ENCODE measurements around the gene CYSLTR1.
"Not testable (repeated sequence)": the region's sequence is repeated elsewhere in the genome, so short reads cannot be mapped to it uniquely, and the experiment has no call there.

Gene CYSLTR1

DNA sequence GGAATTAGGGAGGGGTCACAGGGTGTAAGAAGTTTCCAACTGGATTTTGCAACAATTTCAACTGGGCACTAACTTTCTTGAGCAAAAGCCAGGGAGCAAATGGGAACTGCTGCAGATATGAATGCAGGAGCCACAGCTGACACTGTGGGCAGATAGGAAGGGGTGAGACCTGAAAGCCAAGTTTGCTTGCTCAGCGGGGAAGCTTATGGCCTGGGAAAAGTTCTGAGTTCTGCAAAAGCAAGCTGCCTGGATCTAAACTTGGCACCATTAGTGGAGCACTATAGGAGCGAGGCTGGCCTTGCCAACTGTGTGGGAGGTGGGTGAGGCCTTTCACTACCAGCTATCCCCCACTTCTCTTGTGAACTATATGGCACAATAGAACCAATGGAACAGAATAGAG lies 11.1 kb downstream of the CYSLTR1 start:
- DNase-seq (ENCODE audit: low spot score): no peak
- in situ Hi-C loops (cut with MboI; ENCODE audit: low pct_unique_long_range_greater_than_20kb, low sequenced_read_pairs, unreplicated experiment): no loop called here
- TF ChIP-seq, protein P1, sequence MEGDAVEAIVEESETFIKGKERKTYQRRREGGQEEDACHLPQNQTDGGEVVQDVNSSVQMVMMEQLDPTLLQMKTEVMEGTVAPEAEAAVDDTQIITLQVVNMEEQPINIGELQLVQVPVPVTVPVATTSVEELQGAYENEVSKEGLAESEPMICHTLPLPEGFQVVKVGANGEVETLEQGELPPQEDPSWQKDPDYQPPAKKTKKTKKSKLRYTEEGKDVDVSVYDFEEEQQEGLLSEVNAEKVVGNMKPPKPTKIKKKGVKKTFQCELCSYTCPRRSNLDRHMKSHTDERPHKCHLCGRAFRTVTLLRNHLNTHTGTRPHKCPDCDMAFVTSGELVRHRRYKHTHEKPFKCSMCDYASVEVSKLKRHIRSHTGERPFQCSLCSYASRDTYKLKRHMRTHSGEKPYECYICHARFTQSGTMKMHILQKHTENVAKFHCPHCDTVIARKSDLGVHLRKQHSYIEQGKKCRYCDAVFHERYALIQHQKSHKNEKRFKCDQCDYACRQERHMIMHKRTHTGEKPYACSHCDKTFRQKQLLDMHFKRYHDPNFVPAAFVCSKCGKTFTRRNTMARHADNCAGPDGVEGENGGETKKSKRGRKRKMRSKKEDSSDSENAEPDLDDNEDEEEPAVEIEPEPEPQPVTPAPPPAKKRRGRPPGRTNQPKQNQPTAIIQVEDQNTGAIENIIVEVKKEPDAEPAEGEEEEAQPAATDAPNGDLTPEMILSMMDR (IDR thresholded peaks at IDR 0.05; ENCODE audit: extremely low read depth, insufficient read depth, missing control alignments): no peak

DNA sequence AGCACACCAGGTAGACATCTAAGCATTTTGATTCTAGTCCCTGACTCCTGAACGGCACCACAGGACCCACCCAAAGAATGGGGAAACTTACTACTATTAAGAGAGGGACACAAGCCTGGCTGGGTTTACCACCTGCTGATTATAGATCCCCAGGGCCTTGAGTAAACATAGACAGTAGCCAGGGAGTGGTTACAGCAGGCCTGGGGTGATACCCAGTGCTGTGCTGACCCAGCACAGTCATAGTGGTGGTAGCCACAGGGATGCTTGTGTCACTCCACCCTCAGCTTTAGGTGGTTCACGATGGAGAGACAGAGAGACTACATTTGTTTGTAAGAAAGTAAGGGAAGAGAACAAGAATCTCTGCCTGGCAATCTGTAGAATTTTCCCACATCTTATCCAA lies 11.7 kb downstream of the CYSLTR1 start:
- in situ Hi-C loops (cut with MboI; ENCODE audit: low pct_unique_long_range_greater_than_20kb, low sequenced_read_pairs, unreplicated experiment): no loop called here
- no peak for DNase-seq (ENCODE audit: low spot score)
- TF ChIP-seq, protein P1 (IDR thresholded peaks at IDR 0.05; ENCODE audit: extremely low read depth, insufficient read depth, missing control alignments): no peak

DNA sequence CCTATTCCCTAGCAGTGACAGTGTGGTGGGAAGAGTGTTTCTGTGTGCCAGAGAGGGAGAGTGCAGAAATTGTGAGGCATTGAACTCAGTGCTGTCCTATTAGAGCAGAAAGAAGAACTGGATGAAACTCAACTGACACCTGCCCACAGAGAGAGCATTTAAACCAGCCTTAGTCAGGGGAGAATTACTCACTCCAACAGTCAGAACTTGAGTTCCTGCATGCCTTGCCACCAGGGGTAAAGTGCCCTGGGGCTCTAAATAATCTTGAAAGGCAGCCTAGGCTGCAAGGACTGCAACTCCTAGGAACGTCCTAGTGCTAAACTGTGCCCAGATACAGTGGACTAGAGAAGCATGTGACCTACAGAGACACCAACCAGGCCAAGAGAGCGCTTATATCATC lies 12.8 kb downstream of the CYSLTR1 start:
- no peak for DNase-seq (ENCODE audit: low spot score)
- in situ Hi-C loops (cut with MboI; ENCODE audit: low pct_unique_long_range_greater_than_20kb, low sequenced_read_pairs, unreplicated experiment): no loop called here
- TF ChIP-seq, protein P1 (IDR thresholded peaks at IDR 0.05; ENCODE audit: extremely low read depth, insufficient read depth, missing control alignments): no peak

DNA sequence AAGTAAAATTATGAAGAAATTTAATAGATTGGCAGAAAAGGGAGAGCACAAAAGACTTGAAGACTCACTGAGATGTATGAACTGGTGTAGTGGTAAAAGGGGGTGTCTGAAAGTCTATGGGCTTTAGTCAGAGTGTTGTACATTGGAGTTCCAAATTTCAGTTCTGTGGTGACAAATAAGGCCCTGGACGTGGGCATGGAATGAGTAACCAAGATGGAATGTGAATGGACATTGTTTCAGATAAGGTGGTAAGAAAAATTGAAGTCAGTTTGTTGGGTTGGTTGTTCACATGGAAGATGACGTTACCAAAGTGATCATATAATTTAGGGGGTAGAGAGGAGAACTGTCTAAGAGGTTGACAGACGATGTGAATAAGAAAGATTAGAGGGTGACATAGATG lies 13.9 kb downstream of the CYSLTR1 start:
- TF ChIP-seq, protein P1 (IDR thresholded peaks at IDR 0.05; ENCODE audit: extremely low read depth, insufficient read depth, missing control alignments): no peak
- in situ Hi-C loops (cut with MboI; ENCODE audit: low pct_unique_long_range_greater_than_20kb, low sequenced_read_pairs, unreplicated experiment): no loop called here
- no peak for DNase-seq (ENCODE audit: low spot score)

DNA sequence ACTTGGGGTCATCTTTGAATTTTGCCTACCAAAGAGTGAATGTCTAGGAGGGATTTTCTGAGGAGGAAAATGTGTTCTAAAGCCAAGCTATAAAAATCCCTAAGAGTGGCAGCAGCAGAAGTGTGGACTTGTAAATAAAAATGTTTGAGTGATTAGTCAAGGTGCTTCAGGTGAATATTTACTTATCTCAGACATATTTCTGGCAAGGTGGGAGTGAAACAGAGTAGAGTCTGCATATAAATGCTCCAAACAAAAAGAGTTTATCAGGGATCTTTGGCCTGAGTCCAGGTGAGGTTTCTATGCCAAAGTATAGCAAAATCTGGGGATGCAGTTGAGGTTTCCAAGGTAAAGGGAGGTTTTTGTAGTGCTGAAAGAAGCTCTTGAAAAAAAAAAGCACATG lies 19.7 kb downstream of the CYSLTR1 start:
- DNase-seq (ENCODE audit: low spot score): no peak
- in situ Hi-C loops (cut with MboI; ENCODE audit: low pct_unique_long_range_greater_than_20kb, low sequenced_read_pairs, unreplicated experiment): no loop called here
- TF ChIP-seq, protein P1 (IDR thresholded peaks at IDR 0.05; ENCODE audit: extremely low read depth, insufficient read depth, missing control alignments): no peak

DNA sequence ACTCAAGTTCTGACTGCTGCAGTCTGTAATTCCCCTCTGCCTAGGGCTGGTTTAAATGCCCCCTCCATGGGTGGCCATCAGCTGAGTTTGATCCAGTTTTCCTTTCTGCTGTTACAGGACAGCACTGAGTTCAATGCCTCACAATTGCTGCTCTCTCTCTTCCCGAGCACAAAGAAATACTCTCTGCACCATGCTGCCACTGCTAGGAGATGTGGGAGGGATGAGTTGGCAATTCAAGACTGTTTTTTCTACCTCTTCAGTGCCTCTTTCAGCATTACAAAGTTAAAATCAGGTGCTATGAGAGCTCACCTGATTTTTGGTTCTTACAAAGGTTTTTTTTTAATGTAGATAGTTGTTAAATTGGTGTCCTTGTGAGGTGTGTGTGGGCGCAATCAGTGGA lies 24.3 kb downstream of the CYSLTR1 start:
- TF ChIP-seq, protein P1 (IDR thresholded peaks at IDR 0.05; ENCODE audit: extremely low read depth, insufficient read depth, missing control alignments): no peak
- DNase-seq (ENCODE audit: low spot score): no peak
- in situ Hi-C loops (cut with MboI; ENCODE audit: low pct_unique_long_range_greater_than_20kb, low sequenced_read_pairs, unreplicated experiment): no loop called here

DNA sequence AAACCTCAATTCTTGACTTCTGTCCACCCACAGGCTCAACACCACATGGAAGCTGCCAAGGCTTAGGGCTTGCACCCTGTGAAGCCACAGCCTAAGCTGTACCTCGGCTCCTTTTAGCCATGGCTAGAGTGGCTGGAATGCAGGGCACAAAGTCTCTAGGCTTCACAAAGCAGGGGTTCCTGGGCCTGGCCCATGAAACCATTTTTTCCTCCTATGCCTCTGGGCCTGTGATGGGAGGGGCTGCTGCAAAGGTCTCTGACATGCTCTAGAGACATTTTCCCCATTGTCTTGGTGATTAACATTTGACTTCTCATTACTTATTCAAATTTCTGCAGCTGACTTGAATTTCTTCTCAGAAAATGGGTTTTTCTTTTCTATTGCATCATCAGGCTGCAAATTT lies 26.5 kb downstream of the CYSLTR1 start:
- in situ Hi-C loops (cut with MboI; ENCODE audit: low pct_unique_long_range_greater_than_20kb, low sequenced_read_pairs, unreplicated experiment); DNase-seq (ENCODE audit: low spot score): not testable (repeated sequence)
